B cell (primary cell): ENCODE results near the gene CTSL. TPM values are rescaled to one million over a fixed set of nuclear protein-coding genes. Genes with fewer than 3 reads are reported as not detected.

Source experiments
- ATAC-seq: fragments of 200-7000 bp; cut with Tn5 transposase; one replicate; pipeline ENCODE4 v1.10.0; 2021; ENCODE audit warnings: low read depth, mild to moderate bottlenecking, moderate number of reproducible peaks, moderate library complexity
- CTCF ChIA-PET: fragments of 350-600 bp; sonication (Branson Sonifier 250); formaldehyde crosslinking; loops from one replicate; lab custom pipeline; 2021; ENCODE audit warnings: antibody characterized with exemption, inconsistent platforms; lab: Charles Lee
- POLR2A ChIA-PET: fragments of 350-600 bp; sonication (Branson Sonifier 250); formaldehyde crosslinking; loops from one replicate; lab custom pipeline; 2021; ENCODE audit warnings: antibody characterized with exemption; lab: Charles Lee
- DNase-seq: peaks from one replicate; pipeline ENCODE4 v3.0.0; 2013
- H2AFZ ChIP-seq: 2 replicates; pipeline ENCODE4 v1.6.1; 2012; ENCODE audit warnings: mild to moderate bottlenecking, low read depth, low read length; ENCODE audit not compliant: insufficient read depth, poor library complexity, severe bottlenecking
- H3K27ac ChIP-seq, 2 donors: 1 replicate in 1 of 2; 2 replicates in 1 of 2; pipeline ENCODE4 v1.5.1; 2012 to 2013; ENCODE audit warnings: low read length in 2 of 2, mild to moderate bottlenecking in 2 of 2, moderate library complexity in 1 of 2
- H3K27me3 ChIP-seq, 4 experiments: fragments of 200-600 bp in 1 of 4; sonication (generic) in 1 of 4; replicated peaks in 1 of 4; 1 replicate in 2 of 4; 2 replicates in 2 of 4; pipeline versions ENCODE4 v1.6.1 to v1.7.0; 2013 to 2016; ENCODE audit warnings: low read length in 3 of 4, mild to moderate bottlenecking in 2 of 4, mixed read lengths in 1 of 4, moderate library complexity in 1 of 4; ENCODE audit not compliant: insufficient read depth in 4 of 4, control insufficient read depth in 3 of 4; ENCODE audit errors: control extremely low read depth in 1 of 4
- H3K36me3 ChIP-seq, 2 experiments: replicated peaks in 1 of 2; 1 replicate in 1 of 2; 2 replicates in 1 of 2; pipeline versions ENCODE4 v1.6.1 to v1.7.1; 2013; ENCODE audit warnings: low read length in 1 of 2; ENCODE audit not compliant: insufficient read depth in 2 of 2, control insufficient read depth in 1 of 2; ENCODE audit errors: control extremely low read depth in 1 of 2, extremely low read depth in 1 of 2
- H3K4me1 ChIP-seq, 2 donors: fragments of 200-600 bp in 1 of 2; sonication (generic) in 1 of 2; 1 replicate in 1 of 2; 2 replicates in 1 of 2; pipeline versions ENCODE4 v1.5.1 to v1.6.1; 2013 to 2017; ENCODE audit warnings: low read length in 2 of 2; ENCODE audit not compliant: control insufficient read depth in 2 of 2, insufficient read depth in 2 of 2
- H3K4me2 ChIP-seq: replicated peaks from 2 replicates; pipeline ENCODE3; 2012; ENCODE audit warnings: mild to moderate bottlenecking, low read depth, low read length; ENCODE audit not compliant: poor library complexity, severe bottlenecking
- H3K4me3 ChIP-seq, 5 experiments: fragments of 200-600 bp in 1 of 5; sonication (generic) in 1 of 5; 1 replicate in 3 of 5; 2 replicates in 2 of 5; pipeline versions ENCODE4 v1.5.1 to v1.7.0; 2011 to 2016; ENCODE audit warnings: low read length in 4 of 5, mild to moderate bottlenecking in 4 of 5, low read depth in 2 of 5, control low read depth in 1 of 5, moderate library complexity in 1 of 5; ENCODE audit not compliant: insufficient read depth in 1 of 5; ENCODE audit errors: control extremely low read depth in 1 of 5, extremely low read depth in 1 of 5
- H3K79me2 ChIP-seq: fragments of 200-600 bp; sonication (generic); one replicate; pipeline ENCODE4 v1.6.0; 2016; ENCODE audit warnings: low read length; ENCODE audit not compliant: control insufficient read depth, insufficient read depth
- H3K9ac ChIP-seq: fragments of 200-600 bp; sonication (generic); 2 replicates; pipeline ENCODE4 v1.6.1; 2017; ENCODE audit warnings: mild to moderate bottlenecking, low read length, moderate library complexity
- H3K9me3 ChIP-seq, 3 donors: one replicate each; pipeline versions ENCODE4 v1.6.1 to v1.7.1; 2013; ENCODE audit warnings: low read length in 2 of 3; ENCODE audit not compliant: control insufficient read depth in 2 of 3, insufficient read depth in 1 of 3; ENCODE audit errors: control extremely low read depth in 1 of 3
- H4K20me1 ChIP-seq: 2 replicates; pipeline ENCODE4 v1.6.0; 2012; ENCODE audit warnings: mild to moderate bottlenecking, low read length; ENCODE audit not compliant: insufficient read depth, control insufficient read depth, poor library complexity, severe bottlenecking
- H3K27ac Mint-ChIP-seq: one replicate; pipeline ENCODE4 v1.8.0; 2021; ENCODE audit warnings: mixed read lengths
- H3K27me3 Mint-ChIP-seq: one replicate; pipeline ENCODE4 v1.8.0; 2021; ENCODE audit warnings: mixed read lengths
- H3K4me1 Mint-ChIP-seq: one replicate; pipeline ENCODE4 v1.8.0; 2021; ENCODE audit warnings: mixed read lengths
- H3K4me3 Mint-ChIP-seq: one replicate; pipeline ENCODE4 v1.8.0; 2021; ENCODE audit warnings: mixed read lengths
- H3K9me3 Mint-ChIP-seq: one replicate; pipeline ENCODE4 v1.8.0; 2022; ENCODE audit warnings: mixed read lengths; ENCODE audit not compliant: insufficient read depth
- CTCF ChIP-seq: fragments of 200-600 bp; IDR thresholded peaks from one replicate; pipeline ENCODE4 v1.8.0; 2022; ENCODE audit warnings: antibody characterized with exemption, mild to moderate bottlenecking
- EZH2 ChIP-seq: IDR thresholded peaks from 2 replicates; pipeline ENCODE4 v1.6.1; 2012; ENCODE audit warnings: borderline replicate concordance, low read depth, mild to moderate bottlenecking, moderate library complexity, low read length; ENCODE audit not compliant: insufficient read depth, poor library complexity, severe bottlenecking
- WGBS: methylation state at CpG from one replicate; pipeline ENCODE4 v1.1.5; 2013; ENCODE audit warnings: missing lambda C conversion rate; ENCODE audit not compliant: insufficient coverage; 5-methylcytosine and 5-hydroxymethylcytosine counted together
- intact Hi-C: fragments of 100-400 bp; cut with micrococcal nuclease; formaldehyde crosslinking; loops from one replicate; pipeline ENCODE4 v1.10.0; 2022
- polyA plus RNA-seq: library from polyadenylated mRNA; depleted of rRNA; stranded (reverse); fragments of >200 nt; gene quantifications from 2 replicates; pipeline ENCODE4 v1.2.3, GENCODE V29; 2012
- total RNA-seq, 2 donors: library from RNA; stranded (reverse); fragments of 120-200 nt in 1 of 2; gene quantifications; 1 replicate in 1 of 2; 2 replicates in 1 of 2; pipeline versions ENCODE4 v1.2.3 to v1.2.4, GENCODE V29; 2013 to 2022

Gene CTSL
- total and polyA plus RNA-seq, 2 donors (not counting 1 experiment from before 2014, with no cell fraction given): 0.13 to 0.74 TPM

GRCh38 chr9:87776481-87777379 is 50.8 kb downstream of the CTSL start:
- ChIA-PET POLR2A (no interaction called here), CTCF (no interaction called here)
- peaks cover 5% of the 10 kb centered on the region for H3K9me3 Mint-ChIP-seq
- Histone ChIP-seq H3K27me3 (peaks cover 0 to 3% (median 0%) of the 10 kb centered on the region in 4 experiments), H3K27ac (no peak overlapping the region), H3K9me3 (peaks cover 0 to under 1% (median 0%) of the 10 kb centered on the region in 3 donors), H3K4me1 (no peaks in the 10 kb centered on the region), H3K79me2 (no peaks in the 10 kb centered on the region), H3K4me3 (no peak overlapping the region), H4K20me1 (no peaks in the 10 kb centered on the region), H3K4me2 (no peak overlapping the region), H3K9ac (no peak overlapping the region), H3K36me3 (no peaks in the 10 kb centered on the region), H2AFZ (no peak overlapping the region)
- no peaks in the 10 kb centered on the region for H3K4me1 Mint-ChIP-seq
- intact Hi-C loops: no loop called here
- no peak for DNase-seq
- TF ChIP-seq EZH2: no peak
- TF ChIP-seq CTCF: no peak
- H3K27ac Mint-ChIP-seq: no peak overlapping the region
- no peak for ATAC-seq
- 93% methylated on average over 4 of the region's 8 CpGs for WGBS
- H3K27me3 Mint-ChIP-seq: peaks cover 4% of the 10 kb centered on the region
- no peak overlapping the region for H3K4me3 Mint-ChIP-seq

GRCh38 chr9:87778996-87779395 is 53.1 kb downstream of the CTSL start:
- intact Hi-C loops: no loop called here
- Mint-ChIP-seq H3K4me3 (no peak overlapping the region), H3K27ac (no peak overlapping the region), H3K27me3 (peaks cover 4% of the 10 kb centered on the region), H3K9me3 (peaks cover 5% of the 10 kb centered on the region), H3K4me1 (no peaks in the 10 kb centered on the region)
- Histone ChIP-seq H3K9me3 (no peaks in the 10 kb centered on the region), H3K9ac (no peak overlapping the region), H3K79me2 (no peaks in the 10 kb centered on the region), H3K4me1 (no peaks in the 10 kb centered on the region), H3K4me3 (no peak overlapping the region), H4K20me1 (no peaks in the 10 kb centered on the region), H3K27me3 (no peaks in the 10 kb centered on the region), H3K27ac (no peak overlapping the region), H2AFZ (no peak overlapping the region), H3K4me2 (no peak overlapping the region), H3K36me3 (no peaks in the 10 kb centered on the region)
- DNase-seq (no peak), ATAC-seq (no peak)
- ChIA-PET CTCF (no interaction called here), POLR2A (no interaction called here)
- no peak for TF ChIP-seq CTCF
- no peak for TF ChIP-seq EZH2
- WGBS: no CpG with 5 or more reads among the region's 4 CpGs
